Measurements from ENCODE around the gene EVA1C.

The EVA1C gene

GRCh38 chr21:32475162-32475812, 62.8 kb downstream of the EVA1C start:
- no peak overlapping the region for H3K27ac ChIP-seq (ENCODE audit: low read length)
- H3K9me3 ChIP-seq (ENCODE audit: control insufficient read depth, insufficient read depth, low read length) = no peaks in the 10 kb centered on the region
- no peaks in the 10 kb centered on the region for H3K36me3 ChIP-seq (ENCODE audit: control insufficient read depth, insufficient read depth, low read length)
- DNase-seq (ENCODE audit: low read depth, low spot score) = no peak
- no peaks in the 10 kb centered on the region for H3K27me3 ChIP-seq (ENCODE audit: control insufficient read depth, insufficient read depth, low read length)
- WGBS (ENCODE audit: insufficient coverage, insufficient read length) = no CpG with 5 or more reads among the region's 9 CpGs
- no peak overlapping the region for H3K4me3 ChIP-seq (ENCODE audit: low read length)
- H3K4me1 ChIP-seq (ENCODE audit: control insufficient read depth, insufficient read depth, low read length) = no peaks in the 10 kb centered on the region

- Histone ChIP-seq H3K9me3 (ENCODE audit: control insufficient read depth, insufficient read depth, low read length) (no peaks in the 10 kb centered on the region), H3K36me3 (ENCODE audit: control insufficient read depth, insufficient read depth, low read length) (no peaks in the 10 kb centered on the region), H3K4me3 (ENCODE audit: low read length) (no peak overlapping the region), H3K27me3 (ENCODE audit: control insufficient read depth, insufficient read depth, low read length) (no peaks in the 10 kb centered on the region), H3K4me1 (ENCODE audit: control insufficient read depth, insufficient read depth, low read length) (peaks cover under 1% of the 10 kb centered on the region; the same call in 1 of the 2 replicates), H3K27ac (ENCODE audit: low read length) (no peak overlapping the region)
- no CpG with 5 or more reads among the region's 13 CpGs for WGBS (ENCODE audit: insufficient coverage, insufficient read length)
- DNase-seq (ENCODE audit: low read depth, low spot score) = no peak
Observed at GRCh38 chr21:32476661-32477423, 64.3 kb downstream of the EVA1C start.

- Histone ChIP-seq H3K4me1 (ENCODE audit: control insufficient read depth, insufficient read depth, low read length) (peaks cover 2% of the 10 kb centered on the region; the same call in 1 of the 2 replicates), H3K27me3 (ENCODE audit: control insufficient read depth, insufficient read depth, low read length) (no peaks in the 10 kb centered on the region), H3K36me3 (ENCODE audit: control insufficient read depth, insufficient read depth, low read length) (no peaks in the 10 kb centered on the region), H3K9me3 (ENCODE audit: control insufficient read depth, insufficient read depth, low read length) (no peaks in the 10 kb centered on the region), H3K4me3 (ENCODE audit: low read length) (no peak overlapping the region), H3K27ac (ENCODE audit: low read length) (no peak overlapping the region)
- no peak for DNase-seq (ENCODE audit: low read depth, low spot score)
- no CpG with 5 or more reads among the region's 9 CpGs for WGBS (ENCODE audit: insufficient coverage, insufficient read length)
Observed at GRCh38 chr21:32477424-32477745, 64.9 kb downstream of the EVA1C start.

DNA sequence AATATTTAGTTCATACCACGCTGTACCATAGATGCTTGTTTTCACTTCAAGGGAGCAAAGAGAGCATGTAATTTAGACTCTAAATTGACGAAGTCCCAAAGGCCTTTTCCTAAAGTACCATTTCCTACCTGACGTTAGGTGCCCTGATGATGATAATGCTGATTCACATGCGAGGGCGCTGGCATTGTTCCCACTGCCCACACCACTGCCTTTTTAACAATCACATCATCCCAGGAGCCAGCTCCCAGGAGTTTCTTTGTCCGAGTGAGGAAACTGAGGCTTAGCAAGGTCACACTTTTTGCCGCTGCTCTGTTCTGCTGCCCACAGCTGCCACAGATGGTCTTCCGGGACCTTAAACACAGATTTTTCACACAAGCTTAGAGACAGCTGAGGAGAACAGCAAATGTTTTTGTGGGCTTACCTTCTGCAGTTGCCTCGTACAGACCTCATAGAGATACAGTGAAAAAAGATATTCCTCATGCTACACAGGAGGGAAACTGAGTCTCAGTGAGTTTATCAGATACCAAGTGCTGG, 69.4 kb downstream of the EVA1C start:
- Histone ChIP-seq H3K4me3 (ENCODE audit: low read length) (no peak overlapping the region), H3K27me3 (ENCODE audit: control insufficient read depth, insufficient read depth, low read length) (no peaks in the 10 kb centered on the region), H3K9me3 (ENCODE audit: control insufficient read depth, insufficient read depth, low read length) (no peaks in the 10 kb centered on the region), H3K4me1 (ENCODE audit: control insufficient read depth, insufficient read depth, low read length) (peaks cover 2% of the 10 kb centered on the region; the same call in 1 of the 2 replicates), H3K27ac (ENCODE audit: low read length) (no peak overlapping the region), H3K36me3 (ENCODE audit: control insufficient read depth, insufficient read depth, low read length) (no peaks in the 10 kb centered on the region)
- WGBS (ENCODE audit: insufficient coverage, insufficient read length) = no CpG with 5 or more reads among the region's 9 CpGs
- no peak for DNase-seq (ENCODE audit: low read depth, low spot score)

DNA sequence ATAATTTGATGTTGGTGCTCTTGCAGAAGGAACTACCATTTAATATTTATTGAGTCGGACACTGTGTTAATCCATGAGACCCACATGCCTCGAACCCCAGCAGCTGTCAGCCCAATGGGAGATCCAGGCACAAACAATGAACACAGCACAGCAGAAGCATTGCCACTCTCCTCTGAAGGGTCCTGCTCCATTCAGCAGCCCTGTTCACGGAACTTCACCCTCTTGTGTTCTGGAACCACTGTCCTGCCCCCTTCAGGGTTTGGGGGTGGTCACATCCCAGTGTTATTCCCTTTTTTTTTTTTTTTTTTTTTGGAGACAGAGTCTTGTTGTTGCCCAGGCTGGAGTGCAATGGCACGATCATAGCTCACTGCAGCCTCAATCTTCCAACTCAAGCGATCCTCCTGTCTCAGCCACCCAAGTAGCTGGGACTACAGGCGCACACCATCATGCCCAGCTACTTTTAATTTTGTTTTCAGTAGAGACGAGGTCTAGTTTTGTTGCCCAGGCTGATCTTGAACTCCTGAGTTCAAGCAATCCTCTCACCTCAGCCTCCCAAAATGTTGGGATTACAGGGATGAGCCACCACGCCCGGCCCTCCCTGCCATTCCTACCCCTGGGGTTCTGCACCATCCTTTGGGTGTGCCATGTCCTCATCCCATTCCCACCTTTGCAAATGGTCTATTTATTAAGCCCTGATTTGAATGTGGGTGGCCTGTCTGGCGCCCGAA, 70.2 kb downstream of the EVA1C start:
- no peak for DNase-seq (ENCODE audit: low read depth, low spot score)
- H3K27ac ChIP-seq (ENCODE audit: low read length) = no peak overlapping the region
- no peaks in the 10 kb centered on the region for H3K27me3 ChIP-seq (ENCODE audit: control insufficient read depth, insufficient read depth, low read length)
- no peaks in the 10 kb centered on the region for H3K36me3 ChIP-seq (ENCODE audit: control insufficient read depth, insufficient read depth, low read length)
- H3K4me3 ChIP-seq (ENCODE audit: low read length) = no peak overlapping the region
- no CpG with 5 or more reads among the region's 11 CpGs for WGBS (ENCODE audit: insufficient coverage, insufficient read length)
- no peaks in the 10 kb centered on the region for H3K9me3 ChIP-seq (ENCODE audit: control insufficient read depth, insufficient read depth, low read length)
- peaks cover 2% of the 10 kb centered on the region; the same call in 1 of the 2 replicates for H3K4me1 ChIP-seq (ENCODE audit: control insufficient read depth, insufficient read depth, low read length)

GRCh38 chr21:32483293-32483595, 70.7 kb downstream of the EVA1C start:
- Histone ChIP-seq H3K36me3 (ENCODE audit: control insufficient read depth, insufficient read depth, low read length) (no peaks in the 10 kb centered on the region), H3K4me3 (ENCODE audit: low read length) (no peak overlapping the region), H3K9me3 (ENCODE audit: control insufficient read depth, insufficient read depth, low read length) (no peaks in the 10 kb centered on the region), H3K27ac (ENCODE audit: low read length) (no peak overlapping the region), H3K4me1 (ENCODE audit: control insufficient read depth, insufficient read depth, low read length) (peaks cover 2% of the 10 kb centered on the region; the same call in 1 of the 2 replicates), H3K27me3 (ENCODE audit: control insufficient read depth, insufficient read depth, low read length) (no peaks in the 10 kb centered on the region)
- no peak for DNase-seq (ENCODE audit: low read depth, low spot score)
- no CpG with 5 or more reads among the region's 2 CpGs for WGBS (ENCODE audit: insufficient coverage, insufficient read length)

- Histone ChIP-seq H3K9me3 (ENCODE audit: control insufficient read depth, insufficient read depth, low read length) (no peaks in the 10 kb centered on the region), H3K27ac (ENCODE audit: low read length) (no peak overlapping the region), H3K27me3 (ENCODE audit: control insufficient read depth, insufficient read depth, low read length) (no peaks in the 10 kb centered on the region), H3K4me1 (ENCODE audit: control insufficient read depth, insufficient read depth, low read length) (peaks cover 2% of the 10 kb centered on the region; the same call in 1 of the 2 replicates), H3K36me3 (ENCODE audit: control insufficient read depth, insufficient read depth, low read length) (no peaks in the 10 kb centered on the region), H3K4me3 (ENCODE audit: low read length) (no peak overlapping the region)
- WGBS (ENCODE audit: insufficient coverage, insufficient read length) = no CpG with 5 or more reads among the region's 16 CpGs
- DNase-seq (ENCODE audit: low read depth, low spot score) = no peak
Observed at GRCh38 chr21:32484706-32485380, 72.3 kb downstream of the EVA1C start.

- H3K27ac ChIP-seq (ENCODE audit: low read length) = no peak overlapping the region
- WGBS (ENCODE audit: insufficient coverage, insufficient read length) = no CpG with 5 or more reads among the region's 3 CpGs
Observed at GRCh38 chr21:32492376-32492775, 79.9 kb downstream of the EVA1C start.

GRCh38 chr21:32494934-32495709, 82.6 kb downstream of the EVA1C start:
- Histone ChIP-seq H3K9me3 (ENCODE audit: control insufficient read depth, insufficient read depth, low read length) (no peaks in the 10 kb centered on the region), H3K36me3 (ENCODE audit: control insufficient read depth, insufficient read depth, low read length) (no peaks in the 10 kb centered on the region), H3K4me1 (ENCODE audit: control insufficient read depth, insufficient read depth, low read length) (peaks cover 9% of the 10 kb centered on the region), H3K4me3 (ENCODE audit: low read length) (no peak overlapping the region), H3K27ac (ENCODE audit: low read length) (no peak overlapping the region), H3K27me3 (ENCODE audit: control insufficient read depth, insufficient read depth, low read length) (no peaks in the 10 kb centered on the region)
- DNase-seq (ENCODE audit: low read depth, low spot score) = no peak
- WGBS (ENCODE audit: insufficient coverage, insufficient read length) = no CpG with 5 or more reads among the region's 10 CpGs

More at GRCh38 chr21:32492376-32492775, 79.9 kb downstream of the EVA1C start:
- Histone ChIP-seq H3K4me3 (ENCODE audit: low read length) (no peak overlapping the region), H3K4me1 (ENCODE audit: control insufficient read depth, insufficient read depth, low read length) (peaks cover 9% of the 10 kb centered on the region), H3K27me3 (ENCODE audit: control insufficient read depth, insufficient read depth, low read length) (no peaks in the 10 kb centered on the region), H3K9me3 (ENCODE audit: control insufficient read depth, insufficient read depth, low read length) (no peaks in the 10 kb centered on the region), H3K36me3 (ENCODE audit: control insufficient read depth, insufficient read depth, low read length) (no peaks in the 10 kb centered on the region)
- no peak for DNase-seq (ENCODE audit: low read depth, low spot score)
